Measurements from ENCODE around the gene DNAH6.

GRCh38 chr2:84711651-84712050 lies 195.4 kb downstream of the DNAH6 start:
- no peak for TF ChIP-seq YY1 (IDR thresholded peaks at IDR 0.05; ENCODE audit: insufficient read depth, insufficient read length)
- TF ChIP-seq SUZ12 (IDR thresholded peaks at IDR 0.05; ENCODE audit: extremely low read depth, insufficient read depth, insufficient read length), result no peak

All from NT2/D1 (cell line).